GM23338 (cell line): Measurements from ENCODE around the gene EHD4. TPM values are rescaled to one million over a fixed set of nuclear protein-coding genes. Genes with fewer than 3 reads are reported as not detected.

Source experiments
- ATAC-seq: fragments of 200-7000 bp; cut with Tn5 transposase; 3 replicates; pipeline ENCODE4 v1.9.1; 2020
- DNase-seq: peaks from one replicate; pipeline ENCODE4 v3.0.0-alpha.2; 2015; ENCODE audit warnings: low spot score
- H2AFZ ChIP-seq: fragments of 200-600 bp; sonication (generic); 2 replicates; pipeline ENCODE4 v1.8.0; 2016; ENCODE audit warnings: antibody characterized with exemption, mild to moderate bottlenecking, moderate library complexity
- H3F3A ChIP-seq: fragments of 200-600 bp; sonication (generic); replicated peaks from 2 replicates; pipeline ENCODE4 v1.8.0; 2017; ENCODE audit warnings: antibody characterized with exemption, mixed run types, low read depth
- H3K27ac ChIP-seq: fragments of 200-600 bp; sonication (generic); 2 replicates; pipeline ENCODE4 v1.6.1; 2016; ENCODE audit warnings: low read depth
- H3K27me3 ChIP-seq: fragments of 200-600 bp; sonication (generic); 2 replicates; pipeline ENCODE4 v1.8.0; 2016; ENCODE audit warnings: mild to moderate bottlenecking, mixed run types, moderate library complexity; ENCODE audit not compliant: insufficient read depth
- H3K36me3 ChIP-seq: fragments of 200-600 bp; sonication (generic); 2 replicates; pipeline ENCODE4 v1.8.0; 2016; ENCODE audit warnings: mild to moderate bottlenecking; ENCODE audit not compliant: insufficient read depth
- H3K4me1 ChIP-seq: fragments of 200-600 bp; sonication (generic); 2 replicates; pipeline ENCODE4 v1.8.0; 2016; ENCODE audit warnings: mild to moderate bottlenecking, moderate library complexity; ENCODE audit not compliant: insufficient read depth
- H3K4me2 ChIP-seq: fragments of 200-600 bp; sonication (generic); 2 replicates; pipeline ENCODE4 v1.7.1; 2017; ENCODE audit warnings: mixed run types
- H3K4me3 ChIP-seq: fragments of 200-600 bp; sonication (generic); 2 replicates; pipeline ENCODE4 v1.6.1; 2016; ENCODE audit warnings: mixed run types
- H3K79me2 ChIP-seq: fragments of 200-600 bp; sonication (generic); replicated peaks from 2 replicates; pipeline ENCODE4 v1.8.0; 2017; ENCODE audit warnings: mild to moderate bottlenecking; ENCODE audit not compliant: insufficient read depth
- H3K9me2 ChIP-seq: fragments of 200-600 bp; sonication (generic); 2 replicates; pipeline ENCODE4 v1.8.0; 2017; ENCODE audit not compliant: insufficient read depth
- H4K20me1 ChIP-seq: fragments of 200-600 bp; sonication (generic); replicated peaks from 2 replicates; pipeline ENCODE4 v1.8.0; 2017; ENCODE audit warnings: mild to moderate bottlenecking; ENCODE audit not compliant: insufficient read depth
- H3K27ac Mint-ChIP-seq: 2 replicates; pipeline ENCODE4 v1.8.0; 2020; ENCODE audit warnings: inconsistent platforms, mild to moderate bottlenecking, moderate library complexity, mixed read lengths
- H3K27me3 Mint-ChIP-seq: 3 replicates; pipeline ENCODE4 v1.8.0; 2022; ENCODE audit warnings: low read depth, mild to moderate bottlenecking, moderate library complexity, mixed read lengths, inconsistent platforms; ENCODE audit not compliant: insufficient read depth, poor library complexity
- H3K36me3 Mint-ChIP-seq: 3 replicates; pipeline ENCODE4 v1.8.0; 2021; ENCODE audit warnings: low read depth, mild to moderate bottlenecking, inconsistent platforms, moderate library complexity, mixed read lengths
- H3K4me1 Mint-ChIP-seq: 3 replicates; pipeline ENCODE4 v1.8.0; 2020; ENCODE audit warnings: mild to moderate bottlenecking, inconsistent platforms, mixed read lengths
- H3K4me3 Mint-ChIP-seq: 3 replicates; pipeline ENCODE4 v1.8.0; 2021; ENCODE audit warnings: moderate library complexity, mild to moderate bottlenecking, inconsistent platforms, mixed read lengths
- H3K9me3 Mint-ChIP-seq: 3 replicates; pipeline ENCODE4 v1.8.0; 2020; ENCODE audit warnings: moderate library complexity, mild to moderate bottlenecking, inconsistent platforms, mixed read lengths
- CREB1 ChIP-seq: fragments of 250-450 bp; sonication (Bioruptor Pico); IDR thresholded peaks from 2 replicates; pipeline ENCODE4 v1.5.0; 2020; ENCODE audit warnings: low read depth, mild to moderate bottlenecking, moderate library complexity
- ETS1 ChIP-seq: IDR thresholded peaks from 2 replicates; pipeline ENCODE4 v1.6.1; 2016; ENCODE audit warnings: antibody characterized with exemption
- EZH2 ChIP-seq: fragments of 200-600 bp; sonication (generic); IDR thresholded peaks from one replicate; pipeline ENCODE4 v1.8.0; 2017; ENCODE audit warnings: antibody characterized with exemption, mild to moderate bottlenecking, low read depth; ENCODE audit not compliant: unreplicated experiment
- EZH2phosphoT487 ChIP-seq: fragments of 200-600 bp; sonication (generic); IDR thresholded peaks from one replicate; pipeline ENCODE4 v1.8.1; 2018; ENCODE audit warnings: antibody characterized with exemption; ENCODE audit not compliant: unreplicated experiment
- NANOG ChIP-seq: IDR thresholded peaks from 2 replicates; pipeline ENCODE4 v1.6.1; 2016; ENCODE audit warnings: antibody characterized with exemption, borderline replicate concordance
- POLR2AphosphoS5 ChIP-seq: IDR thresholded peaks from 2 replicates; pipeline ENCODE4 v1.6.1; 2016; ENCODE audit warnings: antibody characterized with exemption, low read depth
- STAT1 ChIP-seq: IDR thresholded peaks from one replicate; pipeline ENCODE4 v1.6.1; 2016; ENCODE audit warnings: antibody characterized with exemption; ENCODE audit not compliant: unreplicated experiment
- ZNF114 ChIP-seq: fragments of 250-450 bp; sonication (Bioruptor Pico); IDR thresholded peaks from 2 replicates; pipeline ENCODE4 v1.5.0; 2020; ENCODE audit warnings: mild to moderate bottlenecking, moderate library complexity
- ZNF331 ChIP-seq: fragments of 250-450 bp; sonication (Bioruptor Pico); IDR thresholded peaks from 2 replicates; pipeline ENCODE4 v1.5.0; 2020; ENCODE audit warnings: low read depth, mild to moderate bottlenecking, moderate library complexity
- polyA plus RNA-seq: library from polyadenylated mRNA; unstranded; fragments of >200 nt; fragmentation: Nextera tagmentation; extraction: Ambion mirVana; gene quantifications from 2 replicates; pipeline ENCODE4 v1.2.1, GENCODE V29; 2016
- total RNA-seq: library from RNA; depleted of rRNA; stranded (reverse); fragments of >200 nt; shearing (Covaris generic); gene quantifications from 2 replicates; pipeline ENCODE4 v1.2.3, GENCODE V29; 2014
- TF ChIP-seq, protein P1 (sequence below), 2 experiments: fragments of 200-600 bp in 1 of 2; sonication (generic) in 1 of 2; conservative IDR thresholded peaks; 2 replicates each; pipeline versions ENCODE4 v1.5.1 to v1.6.1; 2016 to 2017; ENCODE audit warnings: antibody characterized with exemption in 2 of 2, low read depth in 2 of 2, mild to moderate bottlenecking in 2 of 2, moderate library complexity in 1 of 2
- TF ChIP-seq, protein P2 (sequence below): fragments of 250-450 bp; sonication (Bioruptor Pico); IDR thresholded peaks from 2 replicates; pipeline ENCODE4 v1.5.0; 2020; ENCODE audit warnings: mild to moderate bottlenecking, moderate library complexity

EHD4 gene
- total and polyA plus RNA-seq, 2 experiments from 2014 or later, result 13.0 to 31.0 TPM

DNA sequence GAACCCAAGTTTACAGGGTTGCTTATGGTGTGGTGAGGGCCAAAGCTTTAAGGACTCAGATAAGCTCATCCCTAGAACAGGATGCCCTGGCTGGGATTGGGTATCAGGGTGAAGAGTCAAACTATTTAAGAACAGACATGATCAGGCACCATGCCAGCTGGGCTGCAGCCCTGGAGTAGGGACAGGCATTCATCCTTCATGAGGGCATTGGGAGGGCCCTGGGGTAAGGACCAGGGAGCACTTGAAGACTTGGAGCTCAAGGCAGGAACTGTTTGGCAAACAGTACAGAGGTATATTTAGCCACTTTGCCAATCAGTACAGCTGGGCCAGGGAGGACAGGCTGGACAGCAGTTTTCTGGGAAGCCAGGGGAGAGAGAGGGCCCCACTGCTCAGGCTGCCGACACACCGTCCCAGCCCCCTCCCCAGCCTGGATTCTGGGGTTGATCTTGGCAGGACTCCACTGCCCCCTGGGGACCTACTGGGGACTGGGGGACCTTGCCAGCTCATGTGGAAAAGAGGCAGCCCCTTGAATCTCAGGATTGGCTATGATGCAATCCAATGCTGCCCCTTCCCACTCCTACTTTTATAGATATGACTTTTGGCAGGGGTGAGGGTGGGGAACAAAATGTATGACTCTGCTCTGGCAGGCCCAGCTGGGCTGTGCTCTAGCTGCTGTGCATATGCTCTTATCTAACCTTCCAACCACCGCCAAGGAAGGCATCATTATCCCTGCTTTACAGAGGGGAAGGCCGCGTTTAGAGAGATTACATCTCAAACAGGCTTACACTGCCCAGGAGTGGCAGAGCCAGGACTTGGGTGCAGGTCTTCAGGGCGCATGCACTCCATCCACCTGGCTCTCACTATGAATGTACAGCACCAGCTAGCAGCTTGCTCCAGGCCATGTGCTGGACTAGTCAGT lies 46.2 kb upstream of the EHD4 start:
- Histone ChIP-seq H4K20me1 (no peaks in the 10 kb centered on the region), H3K27me3 (no peaks in the 10 kb centered on the region), H3K4me2 (no peak overlapping the region), H2AFZ (no peak overlapping the region), H3K79me2 (no peaks in the 10 kb centered on the region), H3K4me3 (no peak overlapping the region), H3K36me3 (no peaks in the 10 kb centered on the region), H3K9me2 (no peaks in the 10 kb centered on the region), H3K4me1 (no peaks in the 10 kb centered on the region), H3F3A (no peaks in the 10 kb centered on the region), H3K27ac (no peak overlapping the region)
- DNase-seq (no peak), ATAC-seq (no peak)
- Mint-ChIP-seq H3K36me3 (peaks cover 15% of the 10 kb centered on the region), H3K9me3 (peaks cover 29% of the 10 kb centered on the region), H3K4me1 (no peaks in the 10 kb centered on the region; the same call in 2 of the 3 replicates), H3K27me3 (peaks cover 3% of the 10 kb centered on the region), H3K4me3 (no peak overlapping the region), H3K27ac (no peak overlapping the region; the same call in 1 of the 2 replicates)
- TF ChIP-seq, protein P1, sequence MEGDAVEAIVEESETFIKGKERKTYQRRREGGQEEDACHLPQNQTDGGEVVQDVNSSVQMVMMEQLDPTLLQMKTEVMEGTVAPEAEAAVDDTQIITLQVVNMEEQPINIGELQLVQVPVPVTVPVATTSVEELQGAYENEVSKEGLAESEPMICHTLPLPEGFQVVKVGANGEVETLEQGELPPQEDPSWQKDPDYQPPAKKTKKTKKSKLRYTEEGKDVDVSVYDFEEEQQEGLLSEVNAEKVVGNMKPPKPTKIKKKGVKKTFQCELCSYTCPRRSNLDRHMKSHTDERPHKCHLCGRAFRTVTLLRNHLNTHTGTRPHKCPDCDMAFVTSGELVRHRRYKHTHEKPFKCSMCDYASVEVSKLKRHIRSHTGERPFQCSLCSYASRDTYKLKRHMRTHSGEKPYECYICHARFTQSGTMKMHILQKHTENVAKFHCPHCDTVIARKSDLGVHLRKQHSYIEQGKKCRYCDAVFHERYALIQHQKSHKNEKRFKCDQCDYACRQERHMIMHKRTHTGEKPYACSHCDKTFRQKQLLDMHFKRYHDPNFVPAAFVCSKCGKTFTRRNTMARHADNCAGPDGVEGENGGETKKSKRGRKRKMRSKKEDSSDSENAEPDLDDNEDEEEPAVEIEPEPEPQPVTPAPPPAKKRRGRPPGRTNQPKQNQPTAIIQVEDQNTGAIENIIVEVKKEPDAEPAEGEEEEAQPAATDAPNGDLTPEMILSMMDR (conservative IDR thresholded peaks at IDR 0.05; ENCODE audit: low read depth in 2 of 2), result peak in 1 of 2 experiments; percentile 20; a peak in 1 of 4 replicates
- TF ChIP-seq STAT1, result no peak

DNA sequence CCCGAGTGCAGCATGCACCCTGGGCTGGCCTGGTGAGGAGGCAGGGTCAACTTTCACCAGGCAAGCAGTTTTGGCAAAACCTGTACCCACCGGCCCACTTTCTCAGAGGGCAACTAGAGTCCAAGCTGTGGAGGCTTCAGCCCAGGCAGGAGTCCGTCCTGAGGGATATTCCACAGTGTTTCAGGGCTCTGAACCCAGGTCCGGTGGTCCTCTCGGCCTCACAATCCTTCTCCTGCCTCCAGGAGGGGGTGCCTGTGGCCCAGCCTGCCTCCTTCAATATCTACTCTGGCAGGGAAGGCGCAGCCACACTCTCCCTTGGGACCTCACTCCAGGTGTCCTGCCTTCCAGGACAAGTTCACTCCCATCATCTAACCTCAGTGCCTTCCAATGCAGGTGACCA lies 44.6 kb upstream of the EHD4 start:
- H4K20me1 ChIP-seq, result no peaks in the 10 kb centered on the region
- ATAC-seq, result no peak
- no peak overlapping the region for H3K4me3 ChIP-seq
- peaks cover 13% of the 10 kb centered on the region for H3K9me3 Mint-ChIP-seq
- H3K4me3 Mint-ChIP-seq, result no peak overlapping the region
- no peaks in the 10 kb centered on the region for H3F3A ChIP-seq
- no peaks in the 10 kb centered on the region for H3K79me2 ChIP-seq
- H3K4me2 ChIP-seq, result no peak overlapping the region
- peaks cover 7% of the 10 kb centered on the region for H3K27me3 Mint-ChIP-seq
- no peak overlapping the region for H2AFZ ChIP-seq
- peaks cover 6% of the 10 kb centered on the region for H3K4me1 Mint-ChIP-seq
- H3K4me1 ChIP-seq, result no peaks in the 10 kb centered on the region
- H3K27ac ChIP-seq, result no peak overlapping the region
- no peaks in the 10 kb centered on the region for H3K9me2 ChIP-seq
- no peak for DNase-seq
- no peaks in the 10 kb centered on the region for H3K36me3 ChIP-seq
- no peaks in the 10 kb centered on the region for H3K27me3 ChIP-seq
- peaks cover 3% of the 10 kb centered on the region; the same call in 1 of the 3 replicates for H3K36me3 Mint-ChIP-seq
- H3K27ac Mint-ChIP-seq, result no peak overlapping the region
- no peak for TF ChIP-seq ZNF331 (CRISPR knock-in tag)
- TF ChIP-seq ETS1, result no peak
- TF ChIP-seq, protein P2, sequence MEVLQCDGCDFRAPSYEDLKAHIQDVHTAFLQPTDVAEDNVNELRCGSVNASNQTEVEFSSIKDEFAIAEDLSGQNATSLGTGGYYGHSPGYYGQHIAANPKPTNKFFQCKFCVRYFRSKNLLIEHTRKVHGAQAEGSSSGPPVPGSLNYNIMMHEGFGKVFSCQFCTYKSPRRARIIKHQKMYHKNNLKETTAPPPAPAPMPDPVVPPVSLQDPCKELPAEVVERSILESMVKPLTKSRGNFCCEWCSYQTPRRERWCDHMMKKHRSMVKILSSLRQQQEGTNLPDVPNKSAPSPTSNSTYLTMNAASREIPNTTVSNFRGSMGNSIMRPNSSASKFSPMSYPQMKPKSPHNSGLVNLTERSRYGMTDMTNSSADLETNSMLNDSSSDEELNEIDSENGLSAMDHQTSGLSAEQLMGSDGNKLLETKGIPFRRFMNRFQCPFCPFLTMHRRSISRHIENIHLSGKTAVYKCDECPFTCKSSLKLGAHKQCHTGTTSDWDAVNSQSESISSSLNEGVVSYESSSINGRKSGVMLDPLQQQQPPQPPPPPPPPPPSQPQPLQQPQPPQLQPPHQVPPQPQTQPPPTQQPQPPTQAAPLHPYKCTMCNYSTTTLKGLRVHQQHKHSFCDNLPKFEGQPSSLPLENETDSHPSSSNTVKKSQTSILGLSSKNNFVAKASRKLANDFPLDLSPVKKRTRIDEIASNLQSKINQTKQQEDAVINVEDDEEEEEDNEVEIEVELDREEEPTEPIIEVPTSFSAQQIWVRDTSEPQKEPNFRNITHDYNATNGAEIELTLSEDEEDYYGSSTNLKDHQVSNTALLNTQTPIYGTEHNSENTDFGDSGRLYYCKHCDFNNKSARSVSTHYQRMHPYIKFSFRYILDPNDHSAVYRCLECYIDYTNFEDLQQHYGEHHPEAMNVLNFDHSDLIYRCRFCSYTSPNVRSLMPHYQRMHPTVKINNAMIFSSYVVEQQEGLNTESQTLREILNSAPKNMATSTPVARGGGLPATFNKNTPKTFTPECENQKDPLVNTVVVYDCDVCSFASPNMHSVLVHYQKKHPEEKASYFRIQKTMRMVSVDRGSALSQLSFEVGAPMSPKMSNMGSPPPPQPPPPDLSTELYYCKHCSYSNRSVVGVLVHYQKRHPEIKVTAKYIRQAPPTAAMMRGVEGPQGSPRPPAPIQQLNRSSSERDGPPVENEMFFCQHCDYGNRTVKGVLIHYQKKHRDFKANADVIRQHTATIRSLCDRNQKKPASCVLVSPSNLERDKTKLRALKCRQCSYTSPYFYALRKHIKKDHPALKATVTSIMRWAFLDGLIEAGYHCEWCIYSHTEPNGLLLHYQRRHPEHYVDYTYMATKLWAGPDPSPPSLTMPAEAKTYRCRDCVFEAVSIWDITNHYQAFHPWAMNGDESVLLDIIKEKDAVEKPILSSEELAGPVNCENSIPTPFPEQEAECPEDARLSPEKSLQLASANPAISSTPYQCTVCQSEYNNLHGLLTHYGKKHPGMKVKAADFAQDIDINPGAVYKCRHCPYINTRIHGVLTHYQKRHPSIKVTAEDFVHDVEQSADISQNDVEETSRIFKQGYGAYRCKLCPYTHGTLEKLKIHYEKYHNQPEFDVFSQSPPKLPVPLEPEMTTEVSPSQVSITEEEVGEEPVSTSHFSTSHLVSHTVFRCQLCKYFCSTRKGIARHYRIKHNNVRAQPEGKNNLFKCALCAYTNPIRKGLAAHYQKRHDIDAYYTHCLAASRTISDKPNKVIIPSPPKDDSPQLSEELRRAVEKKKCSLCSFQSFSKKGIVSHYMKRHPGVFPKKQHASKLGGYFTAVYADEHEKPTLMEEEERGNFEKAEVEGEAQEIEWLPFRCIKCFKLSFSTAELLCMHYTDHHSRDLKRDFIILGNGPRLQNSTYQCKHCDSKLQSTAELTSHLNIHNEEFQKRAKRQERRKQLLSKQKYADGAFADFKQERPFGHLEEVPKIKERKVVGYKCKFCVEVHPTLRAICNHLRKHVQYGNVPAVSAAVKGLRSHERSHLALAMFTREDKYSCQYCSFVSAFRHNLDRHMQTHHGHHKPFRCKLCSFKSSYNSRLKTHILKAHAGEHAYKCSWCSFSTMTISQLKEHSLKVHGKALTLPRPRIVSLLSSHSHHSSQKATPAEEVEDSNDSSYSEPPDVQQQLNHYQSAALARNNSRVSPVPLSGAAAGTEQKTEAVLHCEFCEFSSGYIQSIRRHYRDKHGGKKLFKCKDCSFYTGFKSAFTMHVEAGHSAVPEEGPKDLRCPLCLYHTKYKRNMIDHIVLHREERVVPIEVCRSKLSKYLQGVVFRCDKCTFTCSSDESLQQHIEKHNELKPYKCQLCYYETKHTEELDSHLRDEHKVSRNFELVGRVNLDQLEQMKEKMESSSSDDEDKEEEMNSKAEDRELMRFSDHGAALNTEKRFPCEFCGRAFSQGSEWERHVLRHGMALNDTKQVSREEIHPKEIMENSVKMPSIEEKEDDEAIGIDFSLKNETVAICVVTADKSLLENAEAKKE (CRISPR knock-in tag), result no peak
- no peak for TF ChIP-seq EZH2phosphoT487
- no peak for TF ChIP-seq CREB1 (CRISPR knock-in tag)
- no peak for TF ChIP-seq EZH2
- no peak for TF ChIP-seq STAT1
- TF ChIP-seq POLR2AphosphoS5, result no peak
- no peak for TF ChIP-seq ZNF114 (CRISPR knock-in tag)
- no peak for TF ChIP-seq NANOG
